ENCODE results near the gene TMEM151B. TPM values are rescaled to one million over a fixed set of nuclear protein-coding genes. Genes with fewer than 3 reads are reported as not detected.

The TMEM151B gene
- total and polyA plus RNA-seq, 9 of the 15 experiments (the other 6 are each of a cell fraction or from before 2014, with no cell fraction given), result not detected

DNA sequence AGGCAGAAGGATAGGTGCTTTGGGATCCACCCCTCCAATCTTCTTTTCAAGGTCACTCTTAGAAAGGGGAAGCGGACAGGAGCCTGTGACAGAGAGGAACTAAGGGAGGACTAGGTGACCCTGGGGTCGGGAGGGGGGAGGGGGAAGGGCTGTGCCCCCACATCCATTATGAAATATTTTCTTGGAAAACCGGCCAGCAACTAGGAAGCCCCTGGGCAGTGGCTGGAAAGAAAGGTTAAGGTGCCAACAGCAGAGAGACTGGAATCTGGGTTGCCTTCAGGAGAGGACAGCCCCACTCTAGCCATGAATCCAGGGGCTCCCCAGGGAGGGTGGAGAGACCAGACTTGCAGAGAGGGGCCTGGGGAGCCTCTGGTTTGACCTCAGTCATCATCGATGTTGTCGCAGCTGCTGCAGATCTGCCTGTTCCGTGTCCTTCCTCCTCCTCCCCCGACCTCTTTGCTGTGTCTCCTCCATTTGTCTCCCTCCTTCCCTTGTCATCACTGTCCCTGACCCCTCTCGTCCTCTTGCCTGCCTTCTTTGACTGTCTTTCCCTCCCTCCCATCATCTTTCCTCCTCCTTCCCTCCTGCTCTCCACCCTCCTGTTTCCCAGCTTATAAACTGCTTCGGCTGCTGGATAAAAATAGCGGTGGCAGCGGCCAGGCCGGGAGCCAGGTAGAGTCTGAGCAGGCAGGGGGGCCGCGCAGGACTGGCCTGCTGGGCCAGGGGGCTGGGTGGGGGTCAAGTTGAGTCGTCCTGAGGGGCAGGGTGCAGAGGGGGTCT lies 43.7 kb upstream of the TMEM151B start (continued):
- TF ChIP-seq OTX1 (CRISPR knock-in tag; IDR thresholded peaks at IDR 0.05) (0 out of 2 replicates have a peak, but pooled peaks have one; percentile 48), HDGF (IDR thresholded peaks at IDR 0.05) (peak; percentile 88), MYC (IDR thresholded peaks at IDR 0.05; ENCODE audit: low read depth, low read length) (0 out of 2 replicates have a peak, but pooled peaks have one; percentile 11), MYC (CRISPR knock-in tag; IDR thresholded peaks at IDR 0.05; ENCODE audit: borderline replicate concordance, low read depth) (no peak), ZNF263 (CRISPR knock-in tag; IDR thresholded peaks at IDR 0.05; ENCODE audit: borderline replicate concordance) (peak; percentile 80), CBFA2T3 (IDR thresholded peaks at IDR 0.05) (peak; percentile 75), TAF7 (tag; IDR thresholded peaks at IDR 0.05) (no peak), CBFA2T2 (conservative IDR thresholded peaks at IDR 0.05) (peak; percentile 59), NR2C2 (CRISPR knock-in tag; IDR thresholded peaks at IDR 0.05) (no peak), NR2C2 (tag; IDR thresholded peaks at IDR 0.05) (peak; percentile 71), ZNF12 (CRISPR knock-in tag; IDR thresholded peaks at IDR 0.05) (0 out of 2 replicates have a peak, but pooled peaks have one; percentile 4), HBP1 (CRISPR knock-in tag; IDR thresholded peaks at IDR 0.05) (peak; percentile 80; the same call in 1 of the 2 replicates), SMC3 (conservative IDR thresholded peaks at IDR 0.05; ENCODE audit: insufficient read depth, low read depth, low read length) (0 out of 2 replicates have a peak, but pooled peaks have one; percentile 1), CREM (IDR thresholded peaks at IDR 0.05; ENCODE audit: low read depth) (0 out of 2 replicates have a peak, but pooled peaks have one; percentile 34), ZMIZ1 (IDR thresholded peaks at IDR 0.05; ENCODE audit: low read depth in 2 of 2, low read length in 2 of 2) (no peak), KDM1A (IDR thresholded peaks at IDR 0.05) (peak in 1 of 2 experiments; percentile 22; a peak in 1 of 4 replicates), NFRKB (IDR thresholded peaks at IDR 0.05; ENCODE audit: low read depth) (no peak), TAL1 (IDR thresholded peaks at IDR 0.05) (peak; percentile 33; the same call in 1 of the 2 replicates), SUPT5H (IDR thresholded peaks at IDR 0.05) (no peak)
- TF ChIP-seq, protein P1, sequence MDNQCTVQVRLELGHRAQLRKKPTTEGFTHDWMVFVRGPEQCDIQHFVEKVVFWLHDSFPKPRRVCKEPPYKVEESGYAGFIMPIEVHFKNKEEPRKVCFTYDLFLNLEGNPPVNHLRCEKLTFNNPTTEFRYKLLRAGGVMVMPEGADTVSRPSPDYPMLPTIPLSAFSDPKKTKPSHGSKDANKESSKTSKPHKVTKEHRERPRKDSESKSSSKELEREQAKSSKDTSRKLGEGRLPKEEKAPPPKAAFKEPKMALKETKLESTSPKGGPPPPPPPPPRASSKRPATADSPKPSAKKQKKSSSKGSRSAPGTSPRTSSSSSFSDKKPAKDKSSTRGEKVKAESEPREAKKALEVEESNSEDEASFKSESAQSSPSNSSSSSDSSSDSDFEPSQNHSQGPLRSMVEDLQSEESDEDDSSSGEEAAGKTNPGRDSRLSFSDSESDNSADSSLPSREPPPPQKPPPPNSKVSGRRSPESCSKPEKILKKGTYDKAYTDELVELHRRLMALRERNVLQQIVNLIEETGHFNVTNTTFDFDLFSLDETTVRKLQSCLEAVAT (IDR thresholded peaks at IDR 0.05), result peak in 1 of 2 experiments; percentile 82; a peak in 2 of 4 replicates
- TF ChIP-seq, protein P2, sequence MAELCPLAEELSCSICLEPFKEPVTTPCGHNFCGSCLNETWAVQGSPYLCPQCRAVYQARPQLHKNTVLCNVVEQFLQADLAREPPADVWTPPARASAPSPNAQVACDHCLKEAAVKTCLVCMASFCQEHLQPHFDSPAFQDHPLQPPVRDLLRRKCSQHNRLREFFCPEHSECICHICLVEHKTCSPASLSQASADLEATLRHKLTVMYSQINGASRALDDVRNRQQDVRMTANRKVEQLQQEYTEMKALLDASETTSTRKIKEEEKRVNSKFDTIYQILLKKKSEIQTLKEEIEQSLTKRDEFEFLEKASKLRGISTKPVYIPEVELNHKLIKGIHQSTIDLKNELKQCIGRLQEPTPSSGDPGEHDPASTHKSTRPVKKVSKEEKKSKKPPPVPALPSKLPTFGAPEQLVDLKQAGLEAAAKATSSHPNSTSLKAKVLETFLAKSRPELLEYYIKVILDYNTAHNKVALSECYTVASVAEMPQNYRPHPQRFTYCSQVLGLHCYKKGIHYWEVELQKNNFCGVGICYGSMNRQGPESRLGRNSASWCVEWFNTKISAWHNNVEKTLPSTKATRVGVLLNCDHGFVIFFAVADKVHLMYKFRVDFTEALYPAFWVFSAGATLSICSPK (IDR thresholded peaks at IDR 0.05; ENCODE audit: borderline replicate concordance), result 0 out of 2 replicates have a peak, but pooled peaks have one; percentile 40

All from K562 (cell line).